A549 (cell line): ENCODE measurements around the gene PELI1.

Source experiments
- ATOH8 ChIP-seq: fragments of 250-450 bp; sonication (Bioruptor Pico); IDR thresholded peaks from 2 replicates; pipeline ENCODE4 v1.5.0; 2020; ENCODE audit warnings: low read depth, mild to moderate bottlenecking, moderate library complexity
- CEBPB ChIP-seq, 2 experiments: fragments of >200 bp in 1 of 2; sonication (Bioruptor Twin) in 1 of 2; formaldehyde crosslinking in 1 of 2; IDR thresholded peaks; 2 replicates each; pipeline ENCODE4 v1.6.1; 2012 to 2016
- HDAC2 ChIP-seq: fragments of 200-600 bp; sonication (generic); IDR thresholded peaks from 2 replicates; pipeline ENCODE4 v1.6.1; 2016
- POLR2AphosphoS2 ChIP-seq: conservative IDR thresholded peaks from 2 replicates; pipeline ENCODE4 v1.6.1; 2012; ENCODE audit warnings: low read length, improper control_type of control experiment, inconsistent platforms
- TF ChIP-seq, protein P1 (sequence below): fragments of >200 bp; sonication (Bioruptor Twin); formaldehyde crosslinking; IDR thresholded peaks from 3 replicates; pipeline ENCODE4 v1.5.1; 2016

DNA sequence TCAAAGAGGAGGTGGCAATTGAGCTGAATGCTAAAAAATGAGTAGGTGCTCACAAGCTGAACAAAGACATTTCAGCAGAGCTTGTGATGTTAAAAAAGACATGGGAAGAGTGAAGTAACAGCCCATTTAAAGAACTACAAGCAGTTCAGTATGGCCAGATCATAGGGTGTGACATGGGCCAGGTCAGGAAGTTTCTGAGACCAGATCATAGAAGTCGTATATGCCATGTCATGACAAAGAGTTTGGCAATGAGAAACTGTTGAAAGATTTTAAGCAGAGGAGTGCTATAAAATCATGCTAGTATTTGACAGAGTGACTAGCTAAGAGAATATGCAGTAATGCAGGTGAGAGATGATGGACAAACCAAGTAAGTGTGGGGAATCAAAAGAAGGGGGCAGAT, 7.3 kb upstream of the PELI1 start:
- TF ChIP-seq ATOH8 (CRISPR knock-in tag) (no peak), POLR2AphosphoS2 (no peak), HDAC2 (no peak), CEBPB (IDR thresholded peaks at IDR 0.05) (no peak)
- TF ChIP-seq, protein P1, sequence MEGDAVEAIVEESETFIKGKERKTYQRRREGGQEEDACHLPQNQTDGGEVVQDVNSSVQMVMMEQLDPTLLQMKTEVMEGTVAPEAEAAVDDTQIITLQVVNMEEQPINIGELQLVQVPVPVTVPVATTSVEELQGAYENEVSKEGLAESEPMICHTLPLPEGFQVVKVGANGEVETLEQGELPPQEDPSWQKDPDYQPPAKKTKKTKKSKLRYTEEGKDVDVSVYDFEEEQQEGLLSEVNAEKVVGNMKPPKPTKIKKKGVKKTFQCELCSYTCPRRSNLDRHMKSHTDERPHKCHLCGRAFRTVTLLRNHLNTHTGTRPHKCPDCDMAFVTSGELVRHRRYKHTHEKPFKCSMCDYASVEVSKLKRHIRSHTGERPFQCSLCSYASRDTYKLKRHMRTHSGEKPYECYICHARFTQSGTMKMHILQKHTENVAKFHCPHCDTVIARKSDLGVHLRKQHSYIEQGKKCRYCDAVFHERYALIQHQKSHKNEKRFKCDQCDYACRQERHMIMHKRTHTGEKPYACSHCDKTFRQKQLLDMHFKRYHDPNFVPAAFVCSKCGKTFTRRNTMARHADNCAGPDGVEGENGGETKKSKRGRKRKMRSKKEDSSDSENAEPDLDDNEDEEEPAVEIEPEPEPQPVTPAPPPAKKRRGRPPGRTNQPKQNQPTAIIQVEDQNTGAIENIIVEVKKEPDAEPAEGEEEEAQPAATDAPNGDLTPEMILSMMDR: no peak
